Neuronal stem cell (in vitro differentiated cells): Measurements from ENCODE around the gene HJV.

Experiments
- DNase-seq: peaks from one replicate; pipeline ENCODE4 v3.0.0-alpha.2; 2013; ENCODE audit warnings: low spot score
- H2AFZ ChIP-seq: one replicate; pipeline ENCODE4 v1.6.1; 2013; ENCODE audit warnings: mild to moderate bottlenecking, low read length, inconsistent platforms
- H2AK5ac ChIP-seq: 2 replicates; pipeline ENCODE4 v1.6.1; 2013; ENCODE audit warnings: low read depth, mild to moderate bottlenecking, inconsistent platforms, low read length, moderate library complexity, mixed read lengths
- H2BK120ac ChIP-seq: 2 replicates; pipeline ENCODE4 v1.6.1; 2013; ENCODE audit warnings: low read depth, mild to moderate bottlenecking, inconsistent platforms, low read length, moderate library complexity, mixed read lengths
- H2BK12ac ChIP-seq: one replicate; pipeline ENCODE4 v1.6.1; 2013; ENCODE audit warnings: low read length, inconsistent platforms
- H2BK15ac ChIP-seq: 2 replicates; pipeline ENCODE4 v1.6.1; 2013; ENCODE audit warnings: mild to moderate bottlenecking, low read length, inconsistent platforms, mixed read lengths
- H2BK5ac ChIP-seq: one replicate; pipeline ENCODE4 v1.6.1; 2013; ENCODE audit warnings: inconsistent platforms, mild to moderate bottlenecking, low read length, moderate library complexity
- H3K14ac ChIP-seq: one replicate; pipeline ENCODE4 v1.6.1; 2013; ENCODE audit warnings: low read length, inconsistent platforms
- H3K18ac ChIP-seq: 2 replicates; pipeline ENCODE4 v1.6.1; 2013; ENCODE audit warnings: low read length, inconsistent platforms
- H3K23ac ChIP-seq: 2 replicates; pipeline ENCODE4 v1.6.1; 2013; ENCODE audit warnings: low read depth, mild to moderate bottlenecking, mixed read lengths, low read length, inconsistent platforms; ENCODE audit not compliant: poor library complexity
- H3K27ac ChIP-seq: replicated peaks from 3 replicates; pipeline ENCODE4 v1.5.1; 2013; ENCODE audit warnings: low read length, inconsistent platforms
- H3K27me3 ChIP-seq, 3 experiments: 2 replicates each; pipeline ENCODE4 v1.6.1; 2013; ENCODE audit warnings: low read length in 3 of 3, mild to moderate bottlenecking in 2 of 3, inconsistent platforms in 1 of 3, low read depth in 1 of 3, mixed read lengths in 1 of 3, moderate library complexity in 1 of 3; ENCODE audit not compliant: control insufficient read depth in 3 of 3, insufficient read depth in 3 of 3
- H3K36me3 ChIP-seq, 2 donors: replicated peaks in 1 of 2; 2 replicates each; pipeline ENCODE4 v1.6.1; 2013; ENCODE audit warnings: low read length in 2 of 2; ENCODE audit not compliant: control insufficient read depth in 2 of 2, insufficient read depth in 2 of 2
- H3K4ac ChIP-seq: 2 replicates; pipeline ENCODE4 v1.6.1; 2013; ENCODE audit warnings: inconsistent platforms, mild to moderate bottlenecking, low read length, moderate library complexity
- H3K4me1 ChIP-seq, 2 donors: 1 replicate in 1 of 2; 2 replicates in 1 of 2; pipeline ENCODE4 v1.6.1; 2013; ENCODE audit warnings: low read length in 2 of 2, low read depth in 1 of 2; ENCODE audit not compliant: control insufficient read depth in 2 of 2, insufficient read depth in 1 of 2
- H3K4me2 ChIP-seq: one replicate; pipeline ENCODE4 v1.6.1; 2013; ENCODE audit warnings: mild to moderate bottlenecking, low read length, inconsistent platforms; ENCODE audit not compliant: insufficient read depth, poor library complexity, severe bottlenecking
- H3K4me3 ChIP-seq, 2 donors: 2 replicates each; pipeline ENCODE4 v1.5.1; 2013; ENCODE audit warnings: low read length in 2 of 2, mild to moderate bottlenecking in 2 of 2, inconsistent platforms in 1 of 2, moderate library complexity in 1 of 2
- H3K79me1 ChIP-seq: one replicate; pipeline ENCODE4 v1.6.1; 2013; ENCODE audit warnings: low read depth, mild to moderate bottlenecking, inconsistent platforms, low read length, moderate library complexity
- H3K9ac ChIP-seq: one replicate; pipeline ENCODE4 v1.6.1; 2013; ENCODE audit warnings: mild to moderate bottlenecking, low read depth, low read length, inconsistent platforms; ENCODE audit not compliant: poor library complexity
- H3K9me3 ChIP-seq, 2 donors: replicated peaks in 1 of 2; 2 replicates each; pipeline versions ENCODE3 to v1.6.1; 2013; ENCODE audit warnings: low read length in 2 of 2, mild to moderate bottlenecking in 2 of 2, inconsistent platforms in 1 of 2, low read depth in 1 of 2, mixed read lengths in 1 of 2, moderate library complexity in 1 of 2; ENCODE audit not compliant: control insufficient read depth in 2 of 2, insufficient read depth in 1 of 2
- H4K8ac ChIP-seq: one replicate; pipeline ENCODE4 v1.6.1; 2013; ENCODE audit warnings: low read depth, mild to moderate bottlenecking, inconsistent platforms, low read length, moderate library complexity
- H4K91ac ChIP-seq: one replicate; pipeline ENCODE4 v1.6.1; 2013; ENCODE audit warnings: low read length, low read depth, mild to moderate bottlenecking, inconsistent platforms; ENCODE audit not compliant: poor library complexity
- WGBS, 2 donors: extraction: QIAGEN DNeasy Blood & Tissue Kit; methylation state at CpG; one replicate each; pipeline ENCODE4 v1.1.7; 2013; ENCODE audit warnings: missing lambda C conversion rate in 2 of 2, mixed read lengths in 1 of 2; ENCODE audit not compliant: insufficient read length in 2 of 2, insufficient replicate concordance in 1 of 2; ENCODE audit errors: extremely low coverage in 2 of 2; 5-methylcytosine and 5-hydroxymethylcytosine counted together

Gene HJV

DNA sequence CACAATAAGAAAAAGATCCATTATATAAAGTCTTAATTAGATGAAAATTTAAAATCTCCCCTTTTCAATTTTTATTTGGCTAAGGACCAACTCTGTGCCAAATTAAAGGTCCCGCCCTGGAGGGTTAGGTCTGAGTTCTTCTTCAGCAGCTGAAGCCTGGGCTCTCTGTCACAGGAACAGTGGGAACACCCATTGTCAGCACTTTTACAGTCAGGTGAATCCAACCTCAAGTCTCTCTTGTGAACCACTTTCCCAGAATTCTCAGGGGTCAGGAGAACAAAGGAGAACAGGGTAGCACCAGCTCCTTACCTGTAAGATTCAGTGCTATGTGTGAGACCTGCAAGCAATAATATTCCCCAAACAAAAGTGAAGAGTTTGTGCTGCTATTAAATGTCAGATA, 25.1 kb upstream of the HJV start:
- H3K79me1 ChIP-seq, result no peaks in the 10 kb centered on the region
- no peak overlapping the region for H3K18ac ChIP-seq
- no peak overlapping the region for H3K14ac ChIP-seq
- H3K27ac ChIP-seq, result no peak overlapping the region
- no peak overlapping the region for H4K8ac ChIP-seq
- no CpG with 5 or more reads among the region's 1 CpG for WGBS, 2 donors
- no peak overlapping the region for H2AFZ ChIP-seq
- H2BK120ac ChIP-seq, result no peak overlapping the region
- peaks cover 0 to 2% of the 10 kb centered on the region in 2 donors for H3K4me1 ChIP-seq
- DNase-seq, result no peak
- H2BK15ac ChIP-seq, result no peak overlapping the region
- no peak overlapping the region for H3K9ac ChIP-seq
- no peaks in the 10 kb centered on the region for H3K27me3 ChIP-seq
- no peak overlapping the region for H2BK5ac ChIP-seq
- H3K9me3 ChIP-seq, result no peaks in the 10 kb centered on the region
- H3K4me2 ChIP-seq, result no peak overlapping the region
- no peak overlapping the region for H3K23ac ChIP-seq
- H3K4ac ChIP-seq, result no peak overlapping the region
- no peak overlapping the region for H3K4me3 ChIP-seq
- H2BK12ac ChIP-seq, result no peak overlapping the region
- H2AK5ac ChIP-seq, result no peak overlapping the region
- no peaks in the 10 kb centered on the region for H3K36me3 ChIP-seq
- H4K91ac ChIP-seq, result no peak overlapping the region

DNA sequence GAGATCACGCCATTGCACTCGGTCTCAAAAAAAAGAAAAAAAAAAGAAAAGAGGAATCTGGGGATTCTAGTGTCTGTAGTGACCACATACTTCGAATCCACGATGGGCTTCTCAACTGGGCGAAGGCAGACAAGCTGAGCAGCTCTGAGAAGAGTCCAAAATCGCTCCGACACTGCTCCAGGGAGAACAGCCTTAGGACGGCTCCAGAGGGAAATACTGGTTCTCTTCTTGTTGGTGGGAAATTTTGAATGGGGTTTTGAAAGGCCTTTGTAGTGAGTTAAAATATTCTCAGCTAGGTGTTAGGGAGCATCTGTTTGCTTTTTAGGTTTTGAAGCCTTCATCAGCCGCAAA, 18.3 kb upstream of the HJV start:
- Histone ChIP-seq H3K79me1 (no peaks in the 10 kb centered on the region), H3K4ac (no peak overlapping the region), H3K36me3 (no peaks in the 10 kb centered on the region), H4K8ac (no peak overlapping the region), H2AFZ (peak overlapping the region; percentile 15), H3K4me1 (peaks cover 0 to 3% of the 10 kb centered on the region in 2 donors), H3K9ac (no peak overlapping the region), H2BK5ac (no peak overlapping the region), H3K27ac (no peak overlapping the region), H3K9me3 (no peaks in the 10 kb centered on the region), H3K27me3 (no peaks in the 10 kb centered on the region), H2BK15ac (no peak overlapping the region), H3K4me3 (peak overlapping the region in 1 of 2 donors; percentile 73), H3K23ac (no peak overlapping the region), H2AK5ac (no peak overlapping the region), H4K91ac (no peak overlapping the region), H3K18ac (no peak overlapping the region), H3K14ac (no peak overlapping the region), H3K4me2 (no peak overlapping the region), H2BK120ac (no peak overlapping the region), H2BK12ac (no peak overlapping the region)
- DNase-seq, result no peak
- no CpG with 5 or more reads among the region's 9 CpGs for WGBS, 2 donors

DNA sequence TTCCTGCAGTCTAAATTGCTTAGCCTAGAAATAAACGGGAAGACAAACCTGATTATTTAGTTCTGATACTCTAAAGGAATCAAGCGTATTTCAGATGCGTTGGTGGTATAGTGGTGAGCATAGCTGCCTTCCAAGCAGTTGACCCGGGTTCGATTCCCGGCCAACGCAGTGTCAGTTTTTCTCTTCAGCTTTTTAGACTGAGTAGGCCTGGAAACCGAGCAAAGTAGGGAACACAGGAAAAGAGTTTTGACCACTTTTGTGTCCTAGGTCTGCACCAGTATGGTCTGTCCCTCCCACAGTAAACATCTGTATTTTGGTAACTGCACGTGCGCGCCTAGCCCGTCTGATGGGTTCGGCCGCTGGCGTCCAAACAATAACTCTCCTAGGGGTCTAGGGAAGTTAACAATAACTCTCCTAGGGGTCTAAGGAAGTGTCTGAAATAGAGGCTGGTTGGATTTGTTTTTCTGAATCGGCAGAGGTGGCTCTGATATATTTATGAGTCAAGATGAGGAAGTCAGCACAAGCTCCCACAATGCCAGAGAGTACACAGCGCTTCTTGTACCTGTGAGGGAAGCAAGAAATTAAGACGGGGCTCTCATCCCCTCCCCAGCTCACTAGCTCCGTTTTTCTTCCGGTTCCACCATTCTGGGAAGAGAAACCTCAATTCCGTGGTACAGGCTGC, 15.6 kb upstream of the HJV start:
- Histone ChIP-seq H3K9me3 (no peaks in the 10 kb centered on the region), H2AFZ (peak overlapping the region; percentile 89), H3K4me2 (peak overlapping the region; percentile 77), H3K23ac (peak overlapping the region; percentile 88), H2AK5ac (no peak overlapping the region), H3K27me3 (no peaks in the 10 kb centered on the region), H4K8ac (no peak overlapping the region), H2BK15ac (peak overlapping the region; percentile 59), H2BK120ac (no peak overlapping the region), H3K36me3 (no peaks in the 10 kb centered on the region), H3K18ac (peak overlapping the region; percentile 94), H3K79me1 (no peaks in the 10 kb centered on the region), H3K27ac (peak overlapping the region; percentile 72), H2BK5ac (peak overlapping the region; percentile 77), H3K4me3 (peak overlapping the region; percentile 67 to 95), H2BK12ac (no peak overlapping the region), H3K4ac (no peak overlapping the region), H3K9ac (peak overlapping the region; percentile 78), H4K91ac (no peak overlapping the region), H3K14ac (no peak overlapping the region), H3K4me1 (peaks cover 0 to 3% of the 10 kb centered on the region in 2 donors)
- no CpG with 5 or more reads among the region's 21 CpGs for WGBS, 2 donors
- peak; percentile 91 for DNase-seq

DNA sequence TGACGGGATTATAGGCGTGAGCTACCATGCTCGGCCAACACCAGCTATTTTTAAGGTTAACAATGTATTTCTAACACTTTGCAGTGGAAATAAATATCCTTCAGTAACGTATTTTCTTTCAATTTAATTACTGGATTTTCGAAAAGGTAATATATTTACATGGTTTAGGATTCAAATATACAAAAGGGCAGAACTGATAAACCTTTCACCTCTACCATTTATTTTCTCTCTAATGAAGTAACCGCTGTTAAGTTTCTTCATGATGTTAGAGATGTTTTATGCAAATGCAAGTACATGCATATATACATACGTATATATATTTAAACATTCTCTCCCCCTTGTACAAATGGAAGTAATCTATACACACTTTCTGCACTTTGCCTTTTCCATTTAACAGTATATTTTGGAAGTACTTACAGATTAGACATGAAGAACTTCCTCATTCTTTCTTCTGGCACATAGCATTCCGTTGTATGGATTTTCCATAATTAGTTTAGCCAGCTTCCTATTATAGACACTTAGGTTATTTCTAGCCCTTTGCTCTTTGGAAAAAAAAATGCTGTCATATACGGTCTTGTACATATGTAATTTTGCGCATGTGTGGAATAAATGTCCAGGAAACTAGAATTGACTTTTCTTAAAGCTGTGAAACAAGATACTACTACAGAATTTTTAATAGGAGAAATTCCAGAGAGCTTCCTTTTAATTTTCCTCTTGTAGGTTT, 14.9 kb upstream of the HJV start:
- Histone ChIP-seq H3K36me3 (no peaks in the 10 kb centered on the region), H3K23ac (no peak overlapping the region), H3K14ac (no peak overlapping the region), H2BK12ac (no peak overlapping the region), H3K9me3 (no peaks in the 10 kb centered on the region), H3K18ac (no peak overlapping the region), H4K8ac (no peak overlapping the region), H2BK5ac (no peak overlapping the region), H3K27ac (no peak overlapping the region), H2AK5ac (no peak overlapping the region), H2BK120ac (no peak overlapping the region), H3K27me3 (no peaks in the 10 kb centered on the region), H3K4me1 (peaks cover 0 to 3% of the 10 kb centered on the region in 2 donors), H3K4me2 (peak overlapping the region; percentile 31), H3K4me3 (peak overlapping the region; percentile 67 to 83), H4K91ac (no peak overlapping the region), H3K9ac (no peak overlapping the region), H2AFZ (peak overlapping the region; percentile 89), H3K79me1 (no peaks in the 10 kb centered on the region), H2BK15ac (no peak overlapping the region), H3K4ac (no peak overlapping the region)
- DNase-seq, result peak; percentile 59
- no CpG with 5 or more reads among the region's 10 CpGs for whole genome bisulfite sequencing, 2 donors
